Thyroid gland (tissue), 4 donors: ENCODE results near the gene DGKH. TPM values are rescaled to one million over a fixed set of nuclear protein-coding genes. Genes with fewer than 3 reads are reported as not detected.

ENCODE experiments used
- DNase-seq, 2 donors: peaks; one replicate each; pipeline ENCODE4 v3.0.0-alpha.2; 2019
- H3K27ac ChIP-seq, 3 donors: fragments of 200-600 bp; sonication (generic); 1 replicate in 2 of 3; 2 replicates in 1 of 3; pipeline ENCODE4 v1.5.1; 2016 to 2019; ENCODE audit warnings: mild to moderate bottlenecking in 1 of 3, moderate library complexity in 1 of 3
- H3K27me3 ChIP-seq: fragments of 200-600 bp; sonication (generic); one replicate; pipeline ENCODE4 v1.5.1; 2019
- H3K36me3 ChIP-seq, 2 donors: fragments of 200-600 bp; sonication (generic); one replicate each; pipeline ENCODE4 v1.5.1; 2016 to 2019
- H3K4me1 ChIP-seq, 2 donors: fragments of 200-600 bp; sonication (generic); one replicate each; pipeline ENCODE4 v1.5.1; 2017 to 2019
- H3K4me3 ChIP-seq, 3 donors: fragments of 200-600 bp; sonication (generic); replicated peaks in 1 of 3; 1 replicate in 2 of 3; 2 replicates in 1 of 3; pipeline ENCODE4 v1.5.1; 2016; ENCODE audit warnings: mild to moderate bottlenecking in 1 of 3
- H3K9me3 ChIP-seq: fragments of 200-600 bp; sonication (generic); one replicate; pipeline ENCODE4 v1.5.1; 2017
- POLR2A ChIP-seq, 2 donors: fragments of 450-650 bp; IDR thresholded peaks; one replicate each; pipeline ENCODE4 v1.6.1; 2017; ENCODE audit warnings: antibody characterized with exemption in 2 of 2, mild to moderate bottlenecking in 2 of 2, moderate library complexity in 1 of 2
- WGBS, 2 donors: methylation state at CpG; one replicate each; pipeline ENCODE4 v1.1.5; 2017; 5-methylcytosine and 5-hydroxymethylcytosine counted together
- intact Hi-C: fragments of 100-400 bp; cut with DNase I; formaldehyde crosslinking; loops from one replicate; pipeline ENCODE4 v1.15.1; 2023
- total RNA-seq, 4 donors: library from RNA; depleted of rRNA; stranded (reverse); fragments of >200 nt; gene quantifications; one replicate each; pipeline ENCODE4 v1.2.3, GENCODE V29; 2016
- TF ChIP-seq, protein P1 (sequence below), 6 experiments: fragments of 200-600 bp in 3 of 6; fragments of 450-650 bp in 3 of 6; sonication (generic) in 3 of 6; IDR thresholded peaks; one replicate each; pipeline ENCODE4 v1.5.1; 2016 to 2019; ENCODE audit warnings: antibody characterized with exemption in 6 of 6, mild to moderate bottlenecking in 2 of 6, inconsistent platforms in 1 of 6, moderate library complexity in 1 of 6

The DGKH gene
- total RNA-seq, 4 donors from 2014 or later: 7.9 to 15.9 (median 12.4) TPM

DNA sequence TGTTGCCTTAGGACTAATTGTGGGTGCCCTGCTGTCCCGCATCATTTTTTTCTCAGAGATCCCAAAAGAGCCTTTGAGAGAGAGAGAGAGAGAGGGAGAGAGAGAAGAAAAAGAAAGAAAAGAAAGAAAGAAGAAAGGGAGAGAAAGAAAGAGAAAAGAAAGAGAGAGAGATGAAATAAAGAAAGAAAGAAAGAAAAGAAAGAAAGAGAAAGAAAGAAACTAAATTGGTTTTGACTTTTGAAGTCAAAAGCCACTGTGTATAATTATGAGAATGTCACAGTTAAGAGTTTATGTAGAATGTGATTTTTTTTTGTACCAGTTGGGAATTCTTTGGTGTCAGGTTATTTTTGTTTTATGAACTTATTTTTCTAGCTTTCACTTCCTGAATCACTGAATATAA, 180.1 kb downstream of the DGKH start:
- Histone ChIP-seq H3K4me3 (no peak overlapping the region), H3K27me3 (no peaks in the 10 kb centered on the region), H3K4me1 (peaks cover 0 to 5% of the 10 kb centered on the region in 2 donors), H3K36me3 (no peaks in the 10 kb centered on the region), H3K27ac (no peak overlapping the region), H3K9me3 (no peaks in the 10 kb centered on the region)
- TF ChIP-seq, protein P1, sequence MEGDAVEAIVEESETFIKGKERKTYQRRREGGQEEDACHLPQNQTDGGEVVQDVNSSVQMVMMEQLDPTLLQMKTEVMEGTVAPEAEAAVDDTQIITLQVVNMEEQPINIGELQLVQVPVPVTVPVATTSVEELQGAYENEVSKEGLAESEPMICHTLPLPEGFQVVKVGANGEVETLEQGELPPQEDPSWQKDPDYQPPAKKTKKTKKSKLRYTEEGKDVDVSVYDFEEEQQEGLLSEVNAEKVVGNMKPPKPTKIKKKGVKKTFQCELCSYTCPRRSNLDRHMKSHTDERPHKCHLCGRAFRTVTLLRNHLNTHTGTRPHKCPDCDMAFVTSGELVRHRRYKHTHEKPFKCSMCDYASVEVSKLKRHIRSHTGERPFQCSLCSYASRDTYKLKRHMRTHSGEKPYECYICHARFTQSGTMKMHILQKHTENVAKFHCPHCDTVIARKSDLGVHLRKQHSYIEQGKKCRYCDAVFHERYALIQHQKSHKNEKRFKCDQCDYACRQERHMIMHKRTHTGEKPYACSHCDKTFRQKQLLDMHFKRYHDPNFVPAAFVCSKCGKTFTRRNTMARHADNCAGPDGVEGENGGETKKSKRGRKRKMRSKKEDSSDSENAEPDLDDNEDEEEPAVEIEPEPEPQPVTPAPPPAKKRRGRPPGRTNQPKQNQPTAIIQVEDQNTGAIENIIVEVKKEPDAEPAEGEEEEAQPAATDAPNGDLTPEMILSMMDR (IDR thresholded peaks at IDR 0.05): no peak
- TF ChIP-seq POLR2A (IDR thresholded peaks at IDR 0.05): no peak
- no peak for DNase-seq
- intact Hi-C loops: no loop called here
- WGBS, 2 donors: 95% methylated on average over 1 of the region's 1 CpG

DNA sequence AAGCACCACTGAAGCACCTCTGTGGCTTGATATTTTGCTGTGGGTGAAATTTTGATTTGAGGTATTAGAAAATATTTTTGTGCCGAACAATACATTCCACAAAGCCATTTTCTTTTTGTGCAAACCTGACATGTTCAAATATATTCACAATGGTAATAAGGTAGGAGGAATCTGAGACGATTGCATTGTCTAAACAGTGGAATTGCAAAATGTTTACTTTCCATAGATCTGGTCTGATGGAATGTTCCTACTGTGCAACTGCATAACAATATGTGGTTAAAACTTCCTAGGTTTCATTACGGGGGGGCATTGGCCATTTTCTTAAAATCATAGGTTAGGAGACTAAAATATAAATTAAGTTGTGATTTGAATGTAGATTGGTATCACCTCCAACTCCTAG, 180.8 kb downstream of the DGKH start:
- no peak for TF ChIP-seq POLR2A (IDR thresholded peaks at IDR 0.05)
- TF ChIP-seq, protein P1 (IDR thresholded peaks at IDR 0.05): no peak
- Histone ChIP-seq H3K4me3 (no peak overlapping the region), H3K36me3 (no peaks in the 10 kb centered on the region), H3K27me3 (no peaks in the 10 kb centered on the region), H3K9me3 (no peaks in the 10 kb centered on the region), H3K4me1 (peaks cover 0 to 5% of the 10 kb centered on the region in 2 donors), H3K27ac (no peak overlapping the region)
- no peak for DNase-seq
- intact Hi-C loops: no loop called here
- WGBS, 2 donors: 88 to 92% methylated on average over 3 of the region's 3 CpGs

DNA sequence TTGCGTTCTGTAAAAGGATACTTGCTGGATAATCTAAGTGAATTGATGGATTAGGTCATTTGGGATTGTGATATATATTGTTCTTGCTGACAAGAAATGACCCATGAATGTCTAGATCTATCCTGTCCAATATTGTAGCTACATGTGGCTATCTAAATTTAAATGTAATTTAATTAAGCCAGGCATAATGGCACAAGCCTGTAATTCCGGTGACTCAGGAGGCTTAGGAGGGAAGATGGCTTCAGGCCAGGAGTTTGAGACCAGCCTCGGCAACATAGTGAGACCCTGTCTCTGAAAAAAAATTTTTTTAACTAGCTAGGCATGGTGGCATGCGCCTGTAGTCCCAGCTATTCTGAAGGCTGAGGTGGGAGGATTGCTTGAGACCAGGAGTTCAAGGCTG, 184.2 kb downstream of the DGKH start:
- 94 to 95% methylated on average over 4 of the region's 4 CpGs for WGBS, 2 donors
- no peaks in the 10 kb centered on the region for H3K9me3 ChIP-seq
- DNase-seq: no peak
- intact Hi-C loops: no loop called here
- peaks cover 0 to 5% of the 10 kb centered on the region in 2 donors for H3K4me1 ChIP-seq
- H3K27me3 ChIP-seq: no peaks in the 10 kb centered on the region
- TF ChIP-seq POLR2A (IDR thresholded peaks at IDR 0.05): no peak
- no peak overlapping the region for H3K27ac ChIP-seq
- H3K4me3 ChIP-seq: no peak overlapping the region
- H3K36me3 ChIP-seq: no peaks in the 10 kb centered on the region

DNA sequence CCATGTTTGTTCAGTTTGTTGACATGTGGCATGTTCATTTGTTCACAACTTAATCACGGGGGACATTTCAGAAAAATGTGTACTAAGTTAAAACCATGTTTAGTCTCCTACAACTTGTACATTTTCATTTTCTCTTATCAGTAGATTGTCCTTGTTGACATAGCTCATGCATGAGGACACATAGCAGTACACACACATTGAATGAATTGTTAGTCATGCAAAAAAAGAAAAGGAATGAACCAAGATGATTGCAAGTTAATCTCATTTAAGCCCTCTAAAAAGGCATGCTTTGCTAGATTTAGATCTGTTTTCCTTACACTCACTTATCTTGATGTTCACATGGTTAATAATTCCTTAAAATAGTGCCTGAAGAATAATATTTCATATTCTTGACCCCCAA, 185.3 kb downstream of the DGKH start:
- Histone ChIP-seq H3K4me1 (no peaks in the 10 kb centered on the region), H3K27ac (no peak overlapping the region), H3K9me3 (no peaks in the 10 kb centered on the region), H3K27me3 (no peaks in the 10 kb centered on the region), H3K4me3 (no peak overlapping the region), H3K36me3 (no peaks in the 10 kb centered on the region)
- 50 to 67% methylated on average over 1 of the region's 1 CpG for WGBS, 2 donors
- TF ChIP-seq, protein P1 (IDR thresholded peaks at IDR 0.05): no peak
- TF ChIP-seq POLR2A (IDR thresholded peaks at IDR 0.05): no peak
- DNase-seq: no peak
- intact Hi-C loops: no loop called here

DNA sequence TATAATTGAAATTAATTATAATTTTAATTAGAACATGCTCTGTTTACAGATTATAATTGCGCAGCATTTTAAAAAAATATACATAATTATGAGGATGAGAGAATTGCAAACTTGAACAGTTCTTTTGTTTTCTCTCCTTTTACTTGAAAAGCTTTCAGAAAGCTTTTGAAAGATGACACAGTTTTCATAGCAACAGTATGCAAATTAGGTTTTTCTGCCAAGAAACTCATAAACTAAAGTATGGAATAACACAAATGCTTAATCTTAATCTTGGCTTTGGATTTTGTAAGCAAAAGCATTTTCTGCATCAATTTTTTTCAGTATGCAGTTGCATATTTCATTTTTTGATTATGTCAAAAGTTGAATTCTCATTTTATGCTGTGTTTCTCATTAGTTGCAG, 190.7 kb downstream of the DGKH start:
- no peak overlapping the region for H3K4me3 ChIP-seq
- TF ChIP-seq, protein P1 (IDR thresholded peaks at IDR 0.05): no peak
- no peaks in the 10 kb centered on the region for H3K36me3 ChIP-seq
- 92% methylated on average over 1 of the region's 1 CpG for WGBS, 2 donors
- no peak for DNase-seq
- H3K9me3 ChIP-seq: no peaks in the 10 kb centered on the region
- no peak overlapping the region for H3K27ac ChIP-seq
- intact Hi-C loops: no loop called here
- no peaks in the 10 kb centered on the region for H3K4me1 ChIP-seq
- H3K27me3 ChIP-seq: no peaks in the 10 kb centered on the region

DNA sequence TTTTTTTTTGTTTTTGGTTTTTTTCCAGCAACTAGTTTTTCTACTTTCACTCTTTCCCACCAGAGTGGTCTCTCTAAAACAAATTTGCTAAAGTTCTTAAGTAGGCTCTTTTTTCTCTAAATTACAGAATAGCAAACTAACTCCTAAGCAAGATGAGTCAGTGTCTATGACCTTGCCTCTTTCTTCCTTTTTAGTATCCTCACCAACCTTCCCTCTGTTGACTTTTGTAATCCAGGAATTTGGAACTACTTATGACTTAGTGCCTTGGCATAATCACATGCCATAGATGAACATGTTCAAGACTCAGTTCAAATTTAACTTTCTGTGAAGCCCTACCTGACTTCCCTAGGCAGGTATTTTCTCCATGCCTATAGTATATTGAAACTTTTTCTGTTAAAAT, 191.2 kb downstream of the DGKH start:
- Histone ChIP-seq H3K4me3 (no peak overlapping the region), H3K36me3 (no peaks in the 10 kb centered on the region), H3K9me3 (no peaks in the 10 kb centered on the region), H3K4me1 (no peaks in the 10 kb centered on the region), H3K27me3 (no peaks in the 10 kb centered on the region), H3K27ac (no peak overlapping the region)
- TF ChIP-seq, protein P1 (IDR thresholded peaks at IDR 0.05): no peak
- no peak for TF ChIP-seq POLR2A (IDR thresholded peaks at IDR 0.05)
- intact Hi-C loops: no loop called here
- no peak for DNase-seq
